Thyroid gland (tissue), 4 donors: ENCODE data around the gene RPS19. TPM values are rescaled to one million over a fixed set of nuclear protein-coding genes. Genes with fewer than 3 reads are reported as not detected.

Experiments
- DNase-seq, 2 donors: peaks; one replicate each; pipeline ENCODE4 v3.0.0-alpha.2; 2019
- H3K27ac ChIP-seq, 3 donors: fragments of 200-600 bp; sonication (generic); 1 replicate in 2 of 3; 2 replicates in 1 of 3; pipeline ENCODE4 v1.5.1; 2016 to 2019; ENCODE audit warnings: mild to moderate bottlenecking in 1 of 3, moderate library complexity in 1 of 3
- H3K27me3 ChIP-seq: fragments of 200-600 bp; sonication (generic); one replicate; pipeline ENCODE4 v1.5.1; 2019
- H3K36me3 ChIP-seq, 2 donors: fragments of 200-600 bp; sonication (generic); one replicate each; pipeline ENCODE4 v1.5.1; 2016 to 2019
- H3K4me1 ChIP-seq, 2 donors: fragments of 200-600 bp; sonication (generic); one replicate each; pipeline ENCODE4 v1.5.1; 2017 to 2019
- H3K4me3 ChIP-seq, 3 donors: fragments of 200-600 bp; sonication (generic); replicated peaks in 1 of 3; 1 replicate in 2 of 3; 2 replicates in 1 of 3; pipeline ENCODE4 v1.5.1; 2016; ENCODE audit warnings: mild to moderate bottlenecking in 1 of 3
- H3K9me3 ChIP-seq: fragments of 200-600 bp; sonication (generic); one replicate; pipeline ENCODE4 v1.5.1; 2017
- POLR2A ChIP-seq, 2 donors: fragments of 450-650 bp; IDR thresholded peaks; one replicate each; pipeline ENCODE4 v1.6.1; 2017; ENCODE audit warnings: antibody characterized with exemption in 2 of 2, mild to moderate bottlenecking in 2 of 2, moderate library complexity in 1 of 2
- WGBS, 2 donors: methylation state at CpG; one replicate each; pipeline ENCODE4 v1.1.5; 2017; 5-methylcytosine and 5-hydroxymethylcytosine counted together
- intact Hi-C: fragments of 100-400 bp; cut with DNase I; formaldehyde crosslinking; loops from one replicate; pipeline ENCODE4 v1.15.1; 2023
- total RNA-seq, 4 donors: library from RNA; depleted of rRNA; stranded (reverse); fragments of >200 nt; gene quantifications; one replicate each; pipeline ENCODE4 v1.2.3, GENCODE V29; 2016
- TF ChIP-seq, protein P1 (sequence below), 6 experiments: fragments of 200-600 bp in 3 of 6; fragments of 450-650 bp in 3 of 6; sonication (generic) in 3 of 6; IDR thresholded peaks; one replicate each; pipeline ENCODE4 v1.5.1; 2016 to 2019; ENCODE audit warnings: antibody characterized with exemption in 6 of 6, mild to moderate bottlenecking in 2 of 6, inconsistent platforms in 1 of 6, moderate library complexity in 1 of 6

RPS19 gene
- total RNA-seq, 4 donors from 2014 or later: 351 to 1,305 (median 623) TPM

DNA sequence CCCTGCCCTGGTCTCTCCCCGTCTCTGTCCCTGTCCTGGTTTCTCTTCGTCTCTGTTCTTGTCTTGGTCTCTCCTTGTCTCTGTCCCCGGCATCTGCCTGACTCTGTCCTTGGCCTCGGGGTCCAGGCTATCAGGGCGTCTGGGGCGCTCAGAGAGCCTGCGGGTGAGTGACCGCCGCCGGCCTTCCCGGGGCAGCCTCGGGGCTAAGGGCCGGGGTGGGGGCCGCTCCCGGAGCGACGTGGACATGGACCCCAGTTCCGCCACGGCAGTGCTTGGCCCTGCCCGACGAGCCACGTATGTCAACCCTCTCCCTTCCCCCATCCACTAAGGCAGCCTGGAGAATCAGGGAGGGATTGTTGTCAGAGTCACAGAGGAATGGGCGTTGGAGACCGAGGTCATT is 37.8 kb downstream of the RPS19 start:
- intact Hi-C loops: no loop called here
- no peak overlapping the region for H3K4me3 ChIP-seq
- 89 to 91% methylated on average over 22 to 24 of the region's 24 CpGs for WGBS, 2 donors
- no peak for DNase-seq
- no peaks in the 10 kb centered on the region for H3K4me1 ChIP-seq
- no peak overlapping the region for H3K27ac ChIP-seq
- TF ChIP-seq, protein P1, sequence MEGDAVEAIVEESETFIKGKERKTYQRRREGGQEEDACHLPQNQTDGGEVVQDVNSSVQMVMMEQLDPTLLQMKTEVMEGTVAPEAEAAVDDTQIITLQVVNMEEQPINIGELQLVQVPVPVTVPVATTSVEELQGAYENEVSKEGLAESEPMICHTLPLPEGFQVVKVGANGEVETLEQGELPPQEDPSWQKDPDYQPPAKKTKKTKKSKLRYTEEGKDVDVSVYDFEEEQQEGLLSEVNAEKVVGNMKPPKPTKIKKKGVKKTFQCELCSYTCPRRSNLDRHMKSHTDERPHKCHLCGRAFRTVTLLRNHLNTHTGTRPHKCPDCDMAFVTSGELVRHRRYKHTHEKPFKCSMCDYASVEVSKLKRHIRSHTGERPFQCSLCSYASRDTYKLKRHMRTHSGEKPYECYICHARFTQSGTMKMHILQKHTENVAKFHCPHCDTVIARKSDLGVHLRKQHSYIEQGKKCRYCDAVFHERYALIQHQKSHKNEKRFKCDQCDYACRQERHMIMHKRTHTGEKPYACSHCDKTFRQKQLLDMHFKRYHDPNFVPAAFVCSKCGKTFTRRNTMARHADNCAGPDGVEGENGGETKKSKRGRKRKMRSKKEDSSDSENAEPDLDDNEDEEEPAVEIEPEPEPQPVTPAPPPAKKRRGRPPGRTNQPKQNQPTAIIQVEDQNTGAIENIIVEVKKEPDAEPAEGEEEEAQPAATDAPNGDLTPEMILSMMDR (IDR thresholded peaks at IDR 0.05): no peak
- no peaks in the 10 kb centered on the region for H3K9me3 ChIP-seq
- no peaks in the 10 kb centered on the region for H3K27me3 ChIP-seq
- peaks cover 50 to 65% of the 10 kb centered on the region in 2 donors for H3K36me3 ChIP-seq

DNA sequence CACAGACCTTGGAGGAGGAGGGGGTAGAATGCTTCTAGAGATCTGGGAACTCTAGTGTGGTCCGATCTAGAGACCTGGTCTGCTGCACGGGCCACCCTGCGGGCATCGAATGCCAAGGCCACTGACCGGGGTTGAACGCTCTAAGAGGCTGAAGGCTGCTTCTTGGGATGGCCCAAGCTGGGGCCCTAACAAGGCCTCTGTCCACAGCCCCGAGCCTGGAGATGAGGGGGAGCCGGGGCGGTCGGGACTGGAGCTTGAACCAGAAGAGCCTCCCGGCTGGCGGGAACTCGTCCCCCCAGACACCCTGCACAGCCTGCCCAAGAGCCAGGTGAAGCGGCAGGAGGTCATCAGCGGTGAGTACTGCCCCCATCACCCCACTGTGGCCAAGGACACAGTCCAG is 38.2 kb downstream of the RPS19 start:
- no peak for DNase-seq
- Histone ChIP-seq H3K27me3 (no peaks in the 10 kb centered on the region), H3K36me3 (peaks cover 52 to 68% of the 10 kb centered on the region in 2 donors), H3K4me3 (no peak overlapping the region), H3K4me1 (no peaks in the 10 kb centered on the region), H3K27ac (no peak overlapping the region), H3K9me3 (no peaks in the 10 kb centered on the region)
- 85 to 93% methylated on average over 8 to 9 of the region's 15 CpGs for WGBS, 2 donors
- TF ChIP-seq, protein P1 (IDR thresholded peaks at IDR 0.05): no peak
- no peak for TF ChIP-seq POLR2A (IDR thresholded peaks at IDR 0.05)
- intact Hi-C loops: no loop called here

DNA sequence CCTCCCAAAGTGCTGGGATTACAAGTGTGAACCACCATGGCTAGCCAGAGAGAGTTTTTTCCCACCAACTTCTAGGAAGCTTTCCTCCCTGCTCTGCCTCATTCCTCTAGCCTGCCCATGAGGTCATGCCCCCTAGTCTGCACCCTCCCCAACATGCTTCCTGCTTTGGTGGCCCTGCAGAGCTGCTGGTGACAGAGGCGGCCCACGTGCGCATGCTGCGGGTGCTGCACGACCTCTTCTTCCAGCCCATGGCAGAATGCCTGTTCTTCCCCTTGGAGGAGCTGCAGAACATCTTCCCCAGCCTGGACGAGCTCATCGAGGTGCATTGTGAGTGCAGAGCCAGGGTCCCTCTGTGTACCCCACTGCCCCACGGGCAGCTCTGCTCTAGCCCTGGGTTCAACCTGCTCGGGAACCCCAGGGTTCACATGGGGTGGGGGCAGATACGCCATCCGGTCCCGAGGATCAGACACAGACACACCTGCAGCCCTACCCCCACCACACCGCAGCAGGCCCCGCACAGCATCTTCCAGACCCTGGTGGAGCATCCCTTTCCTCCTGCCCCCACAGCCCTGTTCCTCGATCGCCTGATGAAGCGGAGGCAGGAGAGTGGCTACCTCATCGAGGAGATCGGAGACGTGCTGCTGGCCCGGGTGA is 41.8 kb downstream of the RPS19 start:
- no peak for TF ChIP-seq POLR2A (IDR thresholded peaks at IDR 0.05)
- TF ChIP-seq, protein P1 (IDR thresholded peaks at IDR 0.05): no peak
- intact Hi-C loops: no loop called here
- no peaks in the 10 kb centered on the region for H3K4me1 ChIP-seq
- no peaks in the 10 kb centered on the region for H3K27me3 ChIP-seq
- no peak overlapping the region for H3K27ac ChIP-seq
- WGBS, 2 donors: 92 to 97% methylated on average over 6 to 18 of the region's 21 CpGs
- H3K9me3 ChIP-seq: no peaks in the 10 kb centered on the region
- no peak for DNase-seq
- no peak overlapping the region for H3K4me3 ChIP-seq
- H3K36me3 ChIP-seq: peaks cover 66 to 83% of the 10 kb centered on the region in 2 donors

DNA sequence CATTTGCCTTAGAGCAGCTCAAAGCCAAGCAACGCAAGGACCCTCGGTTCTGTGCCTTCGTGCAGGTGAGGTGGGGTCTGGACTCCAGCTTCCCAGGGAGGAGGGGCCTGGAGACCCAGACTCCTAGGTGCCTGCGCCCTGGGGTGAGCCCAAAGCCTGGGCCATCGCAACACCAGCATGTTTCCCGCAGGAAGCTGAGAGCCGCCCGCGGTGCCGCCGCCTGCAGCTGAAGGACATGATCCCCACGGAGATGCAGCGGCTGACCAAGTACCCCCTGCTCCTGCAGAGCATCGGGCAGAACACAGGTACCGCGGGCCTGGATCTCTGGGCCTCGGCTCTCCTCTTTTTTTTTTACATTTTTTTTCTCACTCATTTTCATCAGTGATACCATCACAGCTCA is 42.5 kb downstream of the RPS19 start:
- Histone ChIP-seq H3K4me1 (no peaks in the 10 kb centered on the region), H3K27ac (no peak overlapping the region), H3K27me3 (no peaks in the 10 kb centered on the region), H3K36me3 (peaks cover 70 to 83% of the 10 kb centered on the region in 2 donors), H3K9me3 (no peaks in the 10 kb centered on the region), H3K4me3 (no peak overlapping the region)
- DNase-seq: no peak
- WGBS, 2 donors: 96% methylated on average over 12 to 17 of the region's 17 CpGs
- TF ChIP-seq, protein P1 (IDR thresholded peaks at IDR 0.05): no peak
- no peak for TF ChIP-seq POLR2A (IDR thresholded peaks at IDR 0.05)
- intact Hi-C loops: no loop called here

DNA sequence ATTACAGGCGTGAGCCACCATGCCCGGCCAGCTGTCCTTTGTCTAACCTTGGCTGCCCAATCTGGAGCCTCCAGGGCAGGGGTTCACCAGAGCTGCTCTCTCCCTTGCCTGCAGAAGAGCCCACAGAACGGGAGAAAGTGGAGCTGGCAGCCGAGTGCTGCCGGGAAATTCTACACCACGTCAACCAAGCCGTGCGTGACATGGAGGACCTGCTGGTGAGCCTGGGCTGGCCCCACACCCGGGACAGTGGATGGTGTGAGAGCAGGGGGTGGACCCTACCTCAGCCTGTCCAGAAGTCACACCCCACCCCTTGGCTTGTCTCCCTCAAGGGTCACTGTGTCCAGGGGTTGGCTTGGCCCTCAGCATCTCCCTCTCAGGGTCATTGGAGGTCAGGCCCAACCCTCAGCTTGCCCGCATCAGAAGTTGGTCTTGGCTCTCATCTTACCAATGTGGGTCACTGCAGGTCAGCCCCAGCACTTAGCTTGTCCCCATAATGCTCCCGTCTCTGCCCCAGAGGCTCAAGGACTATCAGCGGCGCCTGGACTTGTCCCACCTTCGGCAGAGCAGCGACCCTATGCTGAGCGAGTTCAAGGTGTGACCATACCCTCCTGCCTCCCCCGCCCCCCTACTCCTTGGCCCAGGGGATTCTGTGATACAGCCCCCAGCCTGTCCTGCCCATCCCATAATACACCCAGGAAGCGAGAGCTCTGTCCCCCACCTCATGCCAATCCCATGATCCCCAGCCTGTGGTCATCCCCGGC is 43.3 kb downstream of the RPS19 start:
- DNase-seq: no peak
- Histone ChIP-seq H3K36me3 (peaks cover 62 to 78% of the 10 kb centered on the region in 2 donors), H3K4me3 (no peak overlapping the region), H3K4me1 (no peaks in the 10 kb centered on the region), H3K27me3 (no peaks in the 10 kb centered on the region), H3K27ac (no peak overlapping the region), H3K9me3 (no peaks in the 10 kb centered on the region)
- intact Hi-C loops: no loop called here
- no peak for TF ChIP-seq POLR2A (IDR thresholded peaks at IDR 0.05)
- TF ChIP-seq, protein P1 (IDR thresholded peaks at IDR 0.05): no peak
- 89 to 94% methylated on average over 16 to 18 of the region's 19 CpGs for WGBS, 2 donors
